GM12873 (cell line): ENCODE measurements around the gene ZNF837.

Experiments used
- TF ChIP-seq, protein P1 (sequence below): IDR thresholded peaks from 2 replicates; pipeline ENCODE4 v1.5.1; 2012; ENCODE audit warnings: low read depth, mild to moderate bottlenecking, moderate library complexity, low read length, control low read depth; ENCODE audit not compliant: insufficient read depth; ENCODE audit errors: missing control alignments

The ZNF837 gene

GRCh38 chr19:58361900-58362271 lies 18.9 kb downstream of the ZNF837 start:
- TF ChIP-seq, protein P1, sequence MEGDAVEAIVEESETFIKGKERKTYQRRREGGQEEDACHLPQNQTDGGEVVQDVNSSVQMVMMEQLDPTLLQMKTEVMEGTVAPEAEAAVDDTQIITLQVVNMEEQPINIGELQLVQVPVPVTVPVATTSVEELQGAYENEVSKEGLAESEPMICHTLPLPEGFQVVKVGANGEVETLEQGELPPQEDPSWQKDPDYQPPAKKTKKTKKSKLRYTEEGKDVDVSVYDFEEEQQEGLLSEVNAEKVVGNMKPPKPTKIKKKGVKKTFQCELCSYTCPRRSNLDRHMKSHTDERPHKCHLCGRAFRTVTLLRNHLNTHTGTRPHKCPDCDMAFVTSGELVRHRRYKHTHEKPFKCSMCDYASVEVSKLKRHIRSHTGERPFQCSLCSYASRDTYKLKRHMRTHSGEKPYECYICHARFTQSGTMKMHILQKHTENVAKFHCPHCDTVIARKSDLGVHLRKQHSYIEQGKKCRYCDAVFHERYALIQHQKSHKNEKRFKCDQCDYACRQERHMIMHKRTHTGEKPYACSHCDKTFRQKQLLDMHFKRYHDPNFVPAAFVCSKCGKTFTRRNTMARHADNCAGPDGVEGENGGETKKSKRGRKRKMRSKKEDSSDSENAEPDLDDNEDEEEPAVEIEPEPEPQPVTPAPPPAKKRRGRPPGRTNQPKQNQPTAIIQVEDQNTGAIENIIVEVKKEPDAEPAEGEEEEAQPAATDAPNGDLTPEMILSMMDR: no peak

DNA sequence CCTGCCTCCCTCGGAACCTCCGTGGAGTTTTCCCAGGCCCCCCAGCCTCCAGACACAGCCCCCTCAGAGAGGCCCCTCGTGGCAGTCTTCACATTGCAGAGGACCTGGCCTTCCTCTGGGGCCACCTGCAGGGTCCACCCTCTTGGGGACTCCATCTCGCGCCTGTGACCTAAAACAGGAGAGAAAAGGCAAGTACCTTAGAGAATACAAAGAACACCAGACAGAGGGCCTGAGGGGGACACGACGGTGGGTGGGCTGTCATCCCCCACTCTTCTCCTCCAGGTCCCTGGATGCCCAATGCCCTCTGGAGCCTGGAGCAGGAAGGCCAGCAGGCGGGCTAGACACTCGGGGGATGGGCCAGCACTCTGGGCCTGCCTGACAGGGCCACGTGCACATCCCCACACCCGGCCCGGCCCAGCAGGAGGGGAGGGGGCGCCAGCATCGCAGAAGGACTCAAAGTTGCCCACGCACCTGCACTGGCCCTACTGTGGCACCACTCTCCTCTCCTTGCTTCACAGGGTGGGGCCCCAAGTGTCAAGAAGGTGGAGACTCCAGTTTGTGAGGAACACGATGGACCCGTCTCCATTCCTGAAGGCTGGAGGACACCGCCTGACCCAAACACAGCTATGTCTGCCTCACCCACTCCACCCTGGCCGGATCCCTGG lies 23.2 kb downstream of the ZNF837 start:
- TF ChIP-seq, protein P1: no peak

GRCh38 chr19:58356766-58357480 lies 23.9 kb downstream of the ZNF837 start:
- TF ChIP-seq, protein P1: no peak

- TF ChIP-seq, protein P1: no peak
Measured at GRCh38 chr19:58355908-58356765, 24.7 kb downstream of the ZNF837 start.

- TF ChIP-seq, protein P1: no peak
Measured at GRCh38 chr19:58355215-58355796, 25.5 kb downstream of the ZNF837 start.

DNA sequence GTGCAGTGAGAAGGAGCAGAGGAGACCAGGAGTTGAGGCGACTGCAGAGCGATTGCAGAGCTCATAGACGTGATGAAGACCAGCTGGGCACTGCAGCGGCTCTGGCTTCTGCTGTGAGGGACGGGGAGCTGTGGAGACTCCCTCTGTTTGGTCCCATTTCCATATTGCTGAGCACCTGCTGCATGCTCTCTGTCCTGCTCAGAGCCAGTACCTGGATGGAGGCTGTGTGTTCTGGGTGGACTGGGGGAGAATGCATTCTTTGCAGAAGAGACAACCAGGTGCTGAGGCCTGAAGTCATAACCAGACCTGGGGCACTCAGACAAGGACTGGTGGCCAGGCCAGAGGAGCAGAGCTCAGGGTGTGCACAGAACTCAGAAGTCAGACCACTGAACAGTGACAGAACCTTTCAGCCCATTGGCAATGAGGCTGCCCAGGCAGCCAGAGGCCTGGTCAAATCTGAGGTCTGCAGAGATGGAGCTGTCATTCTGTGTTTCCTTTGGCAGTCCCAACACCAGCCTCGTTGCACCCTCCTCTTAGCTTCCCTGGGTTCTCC lies 26.3 kb downstream of the ZNF837 start:
- TF ChIP-seq, protein P1: no peak
